NCI-H1436 (cell line): Measurements from ENCODE around the gene SEMA5B.

Source experiments
- DNase-seq: peaks from one replicate; lab custom pipeline; 2025; lab: John Stamatoyannopoulos, UW

SEMA5B gene

DNA sequence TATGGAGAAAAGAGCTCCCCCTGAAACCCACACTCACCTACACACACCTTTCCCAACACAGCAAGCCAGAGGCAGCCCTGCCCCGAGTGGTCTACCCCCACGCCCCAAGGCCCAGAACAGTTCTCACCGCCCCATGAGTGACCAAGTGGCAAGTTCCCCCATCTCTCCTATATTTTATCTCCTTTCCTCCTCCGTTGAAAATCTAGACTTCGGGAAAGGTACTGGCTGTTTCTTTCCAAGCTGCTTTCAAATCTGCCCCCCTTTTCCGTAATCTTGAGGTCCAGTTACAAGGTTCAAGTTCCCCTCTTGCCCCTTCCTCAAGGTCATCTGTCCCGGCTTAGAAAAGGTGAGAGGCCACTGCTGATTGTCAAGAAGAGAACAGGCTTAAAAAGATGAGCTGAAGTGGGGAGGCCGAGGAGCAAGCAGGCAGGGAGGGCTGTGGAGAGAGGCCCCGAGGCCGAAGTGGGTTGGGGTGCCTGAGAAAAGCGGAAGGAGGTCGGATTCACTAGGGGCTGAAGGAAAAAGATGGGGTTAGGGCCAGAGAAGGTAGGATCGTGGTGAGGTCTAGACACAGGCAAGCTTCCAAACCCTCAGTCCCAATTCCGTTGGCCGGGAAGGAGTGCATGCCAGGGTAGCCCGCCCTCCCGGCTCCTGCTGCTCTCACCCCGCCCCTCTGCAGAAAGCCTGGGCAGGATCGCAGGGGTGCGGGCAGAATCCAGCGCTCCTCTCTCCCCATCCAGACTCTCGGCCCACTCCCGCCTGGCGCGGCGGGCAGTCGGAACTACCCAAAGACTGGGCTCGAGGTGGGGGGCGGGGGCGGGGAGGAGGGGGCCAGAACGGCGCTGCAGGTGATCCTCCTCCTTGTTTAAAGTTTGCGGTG is 1.7 kb downstream of the SEMA5B start:
- no peak for DNase-seq

DNA sequence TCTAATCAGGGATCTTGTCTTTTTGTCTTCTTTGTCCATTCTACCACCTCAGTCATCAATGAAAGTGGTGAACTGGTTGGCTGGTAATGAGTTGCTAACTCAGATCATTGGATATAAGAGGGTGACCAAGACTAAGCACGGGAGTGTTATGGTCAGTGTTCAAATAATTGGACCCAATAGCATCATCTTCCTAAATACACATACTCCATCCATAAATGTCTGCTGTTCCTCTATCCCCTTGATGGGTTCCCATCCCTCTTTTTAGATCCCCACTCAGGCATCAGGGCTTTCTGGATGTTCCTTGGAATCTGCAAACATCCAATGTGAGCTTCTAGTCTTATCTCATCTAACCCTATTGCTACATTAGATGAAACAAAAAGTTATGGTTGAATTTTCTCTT is 3.5 kb downstream of the SEMA5B start:
- no peak for DNase-seq

DNA sequence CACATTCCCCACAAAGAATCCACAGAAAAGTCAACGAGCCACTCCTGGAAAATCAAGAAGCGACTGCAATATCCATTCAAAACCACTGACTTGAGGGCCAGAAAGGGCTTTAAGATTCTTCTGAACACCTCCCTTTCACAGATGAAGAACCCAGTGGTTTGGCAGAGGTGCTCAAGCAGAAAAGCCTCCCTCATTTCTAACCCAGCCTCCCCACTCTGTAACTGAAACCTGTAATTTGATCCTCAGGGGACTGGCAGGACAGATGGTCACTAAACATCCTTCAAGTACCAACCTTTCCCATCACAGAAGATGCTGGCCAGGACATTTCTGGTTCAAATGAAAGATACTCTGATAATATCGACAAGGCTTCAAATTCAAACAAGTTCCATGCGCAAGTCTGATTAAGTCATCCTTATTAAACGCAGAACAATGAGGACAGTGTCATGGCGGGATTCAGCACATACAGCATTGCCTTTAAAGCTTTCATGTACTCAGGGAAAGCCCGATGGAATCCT is 5.5 kb downstream of the SEMA5B start:
- no peak for DNase-seq

DNA sequence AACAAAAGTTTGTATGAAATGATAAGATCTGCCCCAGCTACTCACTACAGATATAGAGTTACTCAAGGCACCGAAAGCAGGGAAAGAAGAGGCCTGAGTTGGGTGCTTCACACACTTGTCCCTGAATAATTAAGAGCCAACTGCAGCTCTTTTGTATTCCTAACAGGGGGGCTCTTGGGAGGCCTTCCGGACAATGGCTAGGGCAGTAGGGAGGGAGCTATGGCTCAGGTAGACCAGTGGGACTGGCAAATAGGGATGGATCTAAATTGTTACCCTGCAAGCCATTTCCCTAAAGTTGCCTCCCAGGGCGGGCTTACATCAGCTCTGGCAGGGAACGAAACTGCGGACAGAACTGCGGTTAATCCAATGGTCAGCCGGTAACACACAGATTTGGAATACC is 6.2 kb downstream of the SEMA5B start:
- no peak for DNase-seq

DNA sequence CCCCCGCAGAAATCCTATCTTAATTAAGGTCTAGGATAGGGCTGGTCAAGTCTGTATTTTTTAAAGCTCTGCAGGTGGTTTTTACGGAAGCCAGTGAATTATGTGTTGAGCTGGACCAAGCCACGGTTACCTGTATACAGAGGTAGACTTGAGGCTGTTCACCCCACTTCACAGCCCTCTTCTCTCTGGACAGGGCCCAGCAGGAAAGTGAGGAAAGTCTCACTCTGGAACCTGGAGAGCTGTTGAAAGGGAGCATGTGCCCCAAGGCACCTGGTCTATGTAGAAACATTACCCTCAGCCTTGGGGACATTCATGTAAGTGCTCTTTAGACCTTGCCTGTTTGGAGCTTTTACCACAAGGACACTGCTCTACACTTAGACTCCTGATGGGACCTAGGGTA is 6.9 kb downstream of the SEMA5B start:
- DNase-seq = no peak

DNA sequence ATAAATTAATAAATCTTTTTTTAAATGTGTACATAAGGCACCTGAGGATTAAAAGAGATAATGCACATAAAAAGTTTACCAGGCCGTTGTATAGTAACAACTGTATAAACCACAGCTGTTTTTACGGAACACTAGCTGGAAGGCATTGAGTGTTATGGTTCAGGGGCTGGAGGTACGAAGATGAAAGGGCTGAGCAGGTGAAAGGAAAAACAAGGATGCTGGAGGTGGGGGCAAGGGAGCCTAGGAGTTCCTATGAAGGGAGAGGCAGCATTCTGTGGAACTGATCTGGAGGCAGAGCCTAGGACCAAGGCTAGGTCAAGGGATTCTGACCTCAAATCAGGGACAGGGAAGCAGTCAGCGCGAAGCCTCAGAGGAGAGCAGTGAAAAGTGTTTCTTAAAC is 8.0 kb downstream of the SEMA5B start:
- DNase-seq = no peak

DNA sequence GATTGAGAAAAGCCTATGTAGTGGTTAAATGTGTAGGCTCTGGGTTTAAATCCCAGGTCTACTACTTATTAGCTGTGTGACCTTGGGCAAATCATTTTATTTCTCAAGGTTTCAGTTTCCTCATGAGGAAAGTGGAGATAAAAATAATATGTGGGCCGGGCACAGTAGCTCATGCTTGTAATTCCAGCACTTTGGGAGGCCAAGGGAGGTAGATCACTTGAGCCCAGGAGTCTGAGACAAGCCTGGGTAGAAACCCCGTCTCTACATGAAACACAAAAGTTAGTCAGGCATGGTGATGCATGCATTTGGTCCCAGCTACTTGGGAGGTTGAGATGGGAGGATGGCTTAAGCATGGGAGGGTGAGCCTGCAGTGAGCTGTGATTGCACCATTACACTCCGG is 8.4 kb downstream of the SEMA5B start:
- DNase-seq = no peak

DNA sequence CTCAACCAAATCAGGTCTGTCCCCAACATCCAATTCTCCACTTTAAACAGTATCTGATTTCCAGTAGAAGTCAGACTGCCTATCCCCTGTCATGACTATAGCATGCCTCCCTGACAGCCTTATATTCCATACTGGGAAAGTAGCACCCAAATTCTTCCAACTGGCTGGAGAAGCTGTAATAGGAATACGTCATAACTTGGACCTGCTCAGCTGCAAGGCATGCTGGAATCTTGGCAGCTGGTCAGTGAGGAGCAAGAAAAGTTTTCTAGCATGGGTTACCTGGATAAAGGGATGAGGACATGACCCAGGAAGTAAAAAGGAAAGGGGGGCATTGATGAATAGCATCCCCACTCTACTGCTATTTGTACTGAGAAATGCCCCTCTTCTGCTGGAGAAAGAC is 8.9 kb downstream of the SEMA5B start:
- DNase-seq = no peak

DNA sequence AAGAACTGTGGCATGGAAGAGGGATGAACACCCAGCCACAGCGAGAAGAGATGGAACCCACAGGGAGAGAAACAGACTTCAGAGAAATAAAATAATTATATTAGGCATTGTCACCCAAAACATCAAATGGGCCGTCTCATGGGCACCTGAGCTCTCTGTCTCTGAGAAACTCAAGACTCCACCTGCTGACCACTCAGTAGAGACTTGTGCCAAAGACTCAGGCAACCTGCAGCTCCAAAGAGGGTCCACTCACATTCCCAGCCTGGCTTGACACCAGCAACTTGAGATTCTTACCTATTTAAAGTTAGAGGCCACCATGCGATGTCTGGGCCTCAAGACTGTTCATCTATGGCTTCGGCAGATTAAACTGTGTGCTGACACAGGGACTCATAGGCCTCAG is 12.0 kb downstream of the SEMA5B start:
- DNase-seq = no peak

DNA sequence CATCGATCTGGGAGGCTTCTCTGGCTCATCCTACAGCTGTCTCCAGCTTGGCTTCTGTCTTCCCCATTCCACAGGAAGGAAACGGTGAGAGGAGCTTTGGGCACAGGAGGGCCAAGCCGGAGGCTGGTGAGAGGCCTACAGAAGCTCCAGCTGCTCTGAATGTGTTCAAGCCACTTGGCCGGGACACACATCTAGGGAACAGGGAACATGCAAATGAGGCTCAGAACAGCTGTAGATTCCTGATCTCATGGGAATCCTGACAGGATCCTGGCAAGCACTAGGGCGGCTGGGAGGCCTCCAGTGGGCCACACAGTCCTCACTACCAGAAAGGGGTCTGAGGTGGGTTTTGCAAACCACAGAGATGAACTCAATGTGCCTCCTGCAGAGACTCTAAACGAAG is 13.7 kb downstream of the SEMA5B start:
- DNase-seq = no peak

DNA sequence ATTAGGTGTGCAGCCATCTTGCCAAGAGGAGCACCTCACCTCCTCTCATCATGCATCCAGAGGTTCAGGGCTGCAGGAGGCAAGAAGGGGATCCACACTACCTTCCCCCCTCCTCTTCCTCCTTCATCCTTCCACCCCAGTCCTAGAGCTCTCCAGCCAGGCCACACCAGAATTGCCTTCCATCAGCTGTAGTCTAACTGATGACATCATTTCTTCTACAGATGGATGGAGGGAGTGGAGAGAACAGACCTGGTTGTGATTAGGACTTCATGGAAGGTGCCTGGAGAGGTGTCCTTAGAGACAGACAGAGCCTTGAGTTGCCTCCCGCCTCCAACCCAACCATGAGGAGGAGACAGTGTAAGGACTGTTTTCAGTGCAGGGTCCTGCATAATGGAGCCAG is 14.9 kb downstream of the SEMA5B start:
- no peak for DNase-seq

DNA sequence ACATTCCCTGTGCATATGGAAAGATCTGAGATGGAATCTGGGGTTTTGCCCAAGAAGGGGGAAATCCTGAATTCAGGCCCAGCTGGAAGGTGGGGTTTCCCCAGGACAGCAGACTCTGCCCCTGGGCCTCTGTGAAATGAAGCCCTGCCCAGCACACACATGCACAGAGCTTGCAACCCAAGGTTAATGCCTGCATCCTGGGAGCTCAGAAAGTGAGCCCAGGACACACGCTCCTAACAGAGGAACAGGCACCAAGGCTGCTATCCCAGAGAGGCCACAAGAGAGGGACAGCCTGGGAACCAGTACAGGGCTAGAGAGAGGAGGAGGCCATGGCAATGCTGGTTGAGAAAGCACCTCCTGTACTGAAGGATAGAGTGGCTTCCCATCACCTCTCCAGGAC is 16.1 kb downstream of the SEMA5B start:
- no peak for DNase-seq

DNA sequence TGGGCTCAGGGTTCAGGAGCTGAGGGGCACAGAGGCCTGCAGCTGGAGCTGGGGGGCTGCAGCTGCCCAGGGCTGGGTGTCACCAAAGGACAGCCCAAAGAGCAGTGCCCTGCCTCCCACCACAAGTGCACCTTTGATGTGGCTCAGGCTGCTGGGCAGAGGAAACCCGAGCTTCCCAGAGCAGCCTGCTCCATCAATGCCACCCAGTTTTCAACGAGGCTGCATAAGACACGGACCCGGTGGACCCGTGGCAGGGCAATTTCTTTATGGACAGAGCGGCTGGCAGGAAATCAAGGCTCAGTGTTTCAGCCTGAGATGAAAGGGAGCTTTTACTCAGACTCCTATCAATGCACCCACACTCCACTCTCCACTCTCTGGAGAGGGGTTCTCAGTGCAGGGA is 18.7 kb downstream of the SEMA5B start:
- DNase-seq = no peak

DNA sequence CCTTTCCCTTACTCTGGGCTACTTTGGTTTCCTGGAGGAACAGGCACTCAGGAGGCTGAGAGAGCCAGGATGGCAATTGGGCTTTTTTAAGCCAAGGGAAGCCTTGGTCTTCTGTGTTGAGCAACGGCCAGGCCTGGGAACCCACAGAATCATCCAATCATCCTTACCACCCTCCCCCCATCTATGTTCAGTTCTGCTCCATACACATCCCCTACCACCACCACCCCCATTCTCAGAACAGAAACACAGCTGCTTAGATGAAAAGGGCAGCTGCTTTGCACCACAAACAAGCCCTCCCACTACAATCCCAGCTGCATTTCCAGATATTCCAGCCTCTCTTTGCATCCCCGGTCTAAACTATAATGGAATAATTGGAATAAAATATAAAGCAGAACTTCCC is 21.0 kb downstream of the SEMA5B start:
- DNase-seq = no peak

DNA sequence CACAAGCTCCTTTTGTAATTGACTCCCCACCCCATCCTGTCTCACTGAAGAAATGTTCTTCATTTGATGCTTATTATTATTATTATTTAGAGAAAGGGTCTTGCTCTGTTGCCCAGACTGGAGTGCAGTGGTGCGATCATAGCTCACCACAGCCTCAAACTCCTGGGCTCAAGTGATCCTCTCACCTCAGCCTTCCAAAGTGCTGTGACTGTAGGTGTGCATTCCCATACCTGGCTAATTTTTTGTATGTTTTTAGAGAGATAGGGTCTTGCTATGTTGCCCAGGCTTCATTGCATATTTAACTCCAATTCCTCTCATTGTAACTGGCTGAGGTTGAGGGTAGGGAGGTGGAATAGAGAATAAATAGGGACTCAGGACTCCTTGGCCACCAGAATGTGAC is 22.3 kb downstream of the SEMA5B start:
- DNase-seq = no peak

DNA sequence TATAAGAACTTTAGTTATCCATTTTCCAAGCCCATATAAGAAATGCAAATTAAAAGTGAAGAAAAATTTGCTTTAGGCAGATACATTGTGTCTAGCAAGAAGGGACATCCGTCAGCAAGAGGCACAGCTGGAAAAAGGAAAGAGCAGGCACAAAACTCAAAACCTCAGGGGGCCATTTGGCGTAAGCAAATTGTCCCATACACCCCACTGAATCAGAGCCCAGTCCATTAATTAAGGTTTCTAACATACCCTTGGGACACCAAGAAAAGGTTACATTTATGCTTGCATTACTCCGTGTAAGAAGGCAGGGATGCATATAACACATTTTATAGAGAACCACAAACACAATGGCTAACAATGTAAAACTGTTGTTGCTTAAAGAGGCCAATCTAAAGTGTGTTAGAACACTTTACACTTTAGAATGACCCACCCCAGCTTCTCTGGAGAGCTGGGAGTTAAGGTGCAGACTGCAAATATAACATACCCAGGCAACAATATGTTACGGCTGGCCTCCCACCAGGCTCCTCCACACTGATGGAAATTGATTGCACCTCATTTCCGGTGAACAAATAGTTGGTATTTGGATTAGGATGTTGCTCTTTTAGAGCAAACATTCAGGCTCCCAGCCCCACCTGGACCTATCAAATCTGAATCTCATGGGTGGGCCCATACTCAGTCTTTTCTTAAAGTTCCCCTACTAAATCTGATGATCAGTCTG is 23.2 kb downstream of the SEMA5B start:
- no peak for DNase-seq

DNA sequence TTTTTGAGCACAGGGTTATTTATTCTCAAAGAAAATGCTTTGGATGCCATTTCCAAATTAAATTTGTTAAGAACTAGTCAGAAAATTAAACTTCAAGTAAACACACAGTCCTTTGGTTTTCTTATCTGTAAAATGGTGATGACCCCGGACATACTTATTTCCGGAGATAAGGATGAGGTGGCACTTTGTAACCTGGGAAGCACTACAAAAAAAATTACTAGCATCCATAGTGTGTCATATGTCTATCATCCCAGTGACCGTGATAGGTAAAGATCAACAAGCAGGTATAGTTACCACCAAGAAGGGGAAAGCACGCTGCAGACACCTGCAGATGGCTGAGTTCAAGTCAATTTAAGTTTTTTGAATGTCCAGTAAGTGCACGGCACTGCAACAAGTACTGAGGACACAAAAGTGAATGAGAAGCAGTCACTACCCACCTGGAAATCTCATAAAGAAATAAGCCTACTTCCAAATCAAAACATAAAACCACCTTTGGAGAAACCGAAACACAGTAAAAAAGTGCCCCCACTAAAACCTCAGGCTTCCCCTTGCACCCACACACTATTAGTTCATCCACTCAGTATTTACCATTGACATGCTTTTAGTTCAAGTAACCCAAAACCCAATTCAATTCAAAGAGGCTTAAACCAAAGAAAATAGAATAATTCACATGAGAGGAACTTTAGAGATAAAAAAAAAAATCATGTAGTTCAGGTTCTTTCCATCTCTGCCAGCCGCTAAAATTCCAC is 24.6 kb downstream of the SEMA5B start:
- DNase-seq = no peak

DNA sequence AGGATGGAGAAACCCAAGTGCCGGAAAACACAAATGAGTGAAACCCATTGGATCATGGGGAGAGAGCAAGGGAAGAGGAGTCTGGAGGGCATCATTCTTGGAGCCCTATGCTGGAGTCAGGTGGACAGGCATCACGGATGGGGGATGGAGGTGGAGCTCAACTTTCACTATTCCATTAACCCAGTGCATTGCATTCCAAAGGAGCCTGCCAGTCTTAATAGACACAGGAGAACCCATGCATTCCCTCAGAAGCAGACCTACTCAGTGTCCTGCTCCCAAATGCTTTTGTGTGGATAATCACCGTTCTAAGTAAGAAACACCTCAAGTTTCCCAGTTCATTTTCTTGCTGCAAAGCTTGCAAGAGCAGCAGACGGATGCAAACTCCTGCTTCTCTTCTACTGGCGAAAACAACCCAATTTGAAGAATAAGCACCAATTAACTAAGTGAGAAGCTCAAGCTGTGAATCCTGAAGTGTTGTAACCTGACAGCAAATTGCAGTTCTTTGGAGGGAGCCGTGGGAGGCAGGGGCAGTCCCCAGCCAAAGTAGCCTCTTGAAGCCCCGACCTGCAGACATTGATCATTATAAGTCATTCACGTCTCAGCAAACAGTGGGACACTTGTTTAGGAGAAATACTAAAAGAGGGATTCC is 25.3 kb downstream of the SEMA5B start:
- no peak for DNase-seq

DNA sequence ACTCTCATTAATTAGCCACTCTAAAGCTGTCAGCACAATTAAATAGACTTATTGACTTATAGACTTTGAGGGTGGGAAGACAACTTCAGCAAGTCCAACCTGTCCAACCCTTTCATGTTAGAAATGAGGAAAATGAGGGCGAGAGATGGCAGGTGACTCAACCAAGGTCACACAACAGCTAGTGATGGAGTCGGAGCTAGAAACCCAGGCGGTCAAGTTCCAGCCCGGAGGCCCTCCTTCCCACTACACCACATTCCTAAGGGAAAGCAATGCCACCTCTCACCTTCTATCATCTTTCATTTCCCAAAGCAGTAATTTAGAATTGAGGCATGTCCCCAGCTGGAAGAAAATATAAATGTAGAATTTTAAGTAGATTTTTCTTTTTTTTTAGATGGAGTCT is 28.7 kb downstream of the SEMA5B start:
- no peak for DNase-seq

DNA sequence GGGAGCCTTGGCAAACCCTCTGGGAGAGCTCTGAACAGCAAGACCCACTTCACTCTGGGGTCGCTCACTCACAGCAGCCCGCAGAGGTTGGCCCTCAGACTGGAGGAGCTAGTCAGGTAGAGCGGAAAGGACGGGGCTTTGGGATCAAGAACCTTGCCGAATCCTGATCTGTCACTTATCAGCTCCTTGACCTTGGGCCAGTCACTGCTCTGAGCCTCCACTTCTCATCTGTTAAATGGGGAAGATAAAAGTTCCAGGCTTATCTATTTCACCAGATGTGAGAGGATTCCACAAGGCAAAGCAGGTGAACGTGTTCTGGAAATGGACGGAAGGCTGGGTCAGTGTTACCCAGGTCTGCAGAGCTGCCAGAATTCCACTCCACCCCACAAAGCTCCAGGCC is 29.4 kb downstream of the SEMA5B start:
- no peak for DNase-seq

DNA sequence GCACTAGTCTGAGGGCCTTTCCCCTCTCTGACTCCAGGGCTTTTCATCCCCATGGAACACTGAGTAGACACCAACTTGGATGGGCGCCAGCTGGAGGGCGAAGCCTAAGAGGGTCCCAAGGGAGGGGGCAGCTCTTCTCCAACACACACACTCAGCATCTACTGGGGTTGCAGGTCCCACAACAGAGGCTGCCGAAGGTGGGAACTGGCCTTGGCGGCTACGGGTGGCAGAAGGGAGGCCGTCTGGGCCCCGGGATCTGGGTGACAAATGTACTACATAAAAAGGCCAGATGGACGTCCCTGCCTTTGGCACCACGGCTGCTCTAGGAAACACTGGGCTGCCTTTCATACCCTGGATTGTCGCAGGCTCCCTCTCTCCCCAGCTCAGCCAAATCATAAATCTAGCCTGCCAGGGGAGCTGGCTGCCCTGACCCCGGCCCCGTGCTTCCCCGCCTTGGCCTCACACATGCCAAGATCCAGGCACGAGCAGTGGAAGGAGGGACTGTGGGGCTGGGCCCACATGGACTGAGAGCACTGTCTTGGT is 31.5 kb downstream of the SEMA5B start:
- DNase-seq = peak; percentile 61

DNA sequence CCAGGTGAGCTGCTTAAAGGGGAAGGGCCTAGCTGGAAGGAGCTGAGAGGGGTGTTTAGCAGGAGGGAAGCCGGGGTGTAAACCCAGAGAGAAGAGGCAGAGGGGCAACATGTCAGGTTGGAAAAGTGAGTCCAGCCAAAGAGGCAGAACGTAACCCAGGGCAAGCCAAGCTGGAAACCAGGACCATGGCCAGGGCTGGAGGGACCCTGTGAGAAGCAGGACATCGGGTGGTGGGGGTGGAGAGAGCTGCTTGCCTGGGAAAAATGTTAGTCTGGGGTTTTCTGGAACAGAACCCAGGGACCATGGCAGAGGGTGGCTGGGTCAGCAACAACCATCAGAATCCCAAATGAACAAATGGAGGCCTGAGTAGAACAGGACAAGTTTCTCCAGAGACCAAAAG is 32.6 kb downstream of the SEMA5B start:
- no peak for DNase-seq
